ENCODE results near the gene SOX15. TPM values are rescaled to one million over a fixed set of nuclear protein-coding genes. Genes with fewer than 3 reads are reported as not detected.

Gene SOX15
- total and polyA plus RNA-seq, 2 of the 13 experiments (the other 11 are each of a cell fraction or from before 2014, with no cell fraction given), result 0.07 to 0.18 TPM

DNA sequence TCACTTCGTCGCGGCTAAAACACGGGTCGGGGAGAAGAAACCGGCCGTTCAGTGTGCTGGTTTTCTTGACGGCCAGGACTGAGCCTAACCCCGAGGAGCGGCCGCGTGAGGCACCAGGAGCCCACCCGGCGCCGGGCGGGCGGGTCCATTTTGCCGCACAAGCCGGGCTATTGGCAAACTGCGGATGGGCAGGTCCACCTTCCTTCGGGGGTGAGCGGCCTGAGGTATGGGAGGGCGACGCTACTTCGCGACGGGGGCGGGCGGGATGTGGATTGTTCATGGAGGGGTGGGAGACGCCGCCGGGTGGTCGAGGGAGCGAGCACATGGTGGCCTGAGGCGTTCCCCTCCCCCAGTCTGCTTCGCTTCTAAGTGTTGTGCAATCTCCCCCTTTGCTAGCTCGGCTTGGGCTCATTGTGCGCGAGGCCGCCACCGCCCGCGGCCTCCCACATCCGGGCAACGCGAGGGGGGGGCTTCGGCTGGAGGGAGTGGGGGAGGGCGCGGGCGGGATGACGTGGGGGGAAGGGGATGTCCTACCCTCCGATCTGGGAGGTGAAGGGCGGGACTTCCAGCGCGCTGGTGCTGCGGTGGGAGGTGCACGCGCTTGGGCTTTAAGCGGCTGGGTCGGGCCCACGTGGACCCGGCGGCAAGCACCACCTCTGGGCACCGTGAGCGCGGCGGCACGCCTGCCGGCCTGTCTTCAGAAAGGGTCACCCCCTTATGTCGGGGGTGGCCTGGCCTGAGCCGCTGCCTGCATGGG, 16.4 kb downstream of the SOX15 start (continued):
- no peak for TF ChIP-seq ZNF570 (CRISPR knock-in tag; IDR thresholded peaks at IDR 0.05; ENCODE audit: borderline replicate concordance)
- TF ChIP-seq, protein P1, sequence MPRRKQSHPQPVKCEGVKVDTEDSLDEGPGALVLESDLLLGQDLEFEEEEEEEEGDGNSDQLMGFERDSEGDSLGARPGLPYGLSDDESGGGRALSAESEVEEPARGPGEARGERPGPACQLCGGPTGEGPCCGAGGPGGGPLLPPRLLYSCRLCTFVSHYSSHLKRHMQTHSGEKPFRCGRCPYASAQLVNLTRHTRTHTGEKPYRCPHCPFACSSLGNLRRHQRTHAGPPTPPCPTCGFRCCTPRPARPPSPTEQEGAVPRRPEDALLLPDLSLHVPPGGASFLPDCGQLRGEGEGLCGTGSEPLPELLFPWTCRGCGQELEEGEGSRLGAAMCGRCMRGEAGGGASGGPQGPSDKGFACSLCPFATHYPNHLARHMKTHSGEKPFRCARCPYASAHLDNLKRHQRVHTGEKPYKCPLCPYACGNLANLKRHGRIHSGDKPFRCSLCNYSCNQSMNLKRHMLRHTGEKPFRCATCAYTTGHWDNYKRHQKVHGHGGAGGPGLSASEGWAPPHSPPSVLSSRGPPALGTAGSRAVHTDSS (CRISPR knock-in tag; conservative IDR thresholded peaks at IDR 0.05), result 0 out of 2 replicates have a peak, but pooled peaks have one; percentile 45
- TF ChIP-seq TCF12 (IDR thresholded peaks at IDR 0.05), result no peak
- no peak for TF ChIP-seq TCF12 (CRISPR knock-in tag; IDR thresholded peaks at IDR 0.05)
- peak; percentile 83 for TF ChIP-seq RBFOX2 (IDR thresholded peaks at IDR 0.05; ENCODE audit: low read depth, low read length)
- peak; percentile 25; the same call in 1 of the 2 replicates for TF ChIP-seq ATF7 (IDR thresholded peaks at IDR 0.05)
- TF ChIP-seq ATF7 (CRISPR knock-in tag; IDR thresholded peaks at IDR 0.05), result no peak
- TF ChIP-seq, protein P2, sequence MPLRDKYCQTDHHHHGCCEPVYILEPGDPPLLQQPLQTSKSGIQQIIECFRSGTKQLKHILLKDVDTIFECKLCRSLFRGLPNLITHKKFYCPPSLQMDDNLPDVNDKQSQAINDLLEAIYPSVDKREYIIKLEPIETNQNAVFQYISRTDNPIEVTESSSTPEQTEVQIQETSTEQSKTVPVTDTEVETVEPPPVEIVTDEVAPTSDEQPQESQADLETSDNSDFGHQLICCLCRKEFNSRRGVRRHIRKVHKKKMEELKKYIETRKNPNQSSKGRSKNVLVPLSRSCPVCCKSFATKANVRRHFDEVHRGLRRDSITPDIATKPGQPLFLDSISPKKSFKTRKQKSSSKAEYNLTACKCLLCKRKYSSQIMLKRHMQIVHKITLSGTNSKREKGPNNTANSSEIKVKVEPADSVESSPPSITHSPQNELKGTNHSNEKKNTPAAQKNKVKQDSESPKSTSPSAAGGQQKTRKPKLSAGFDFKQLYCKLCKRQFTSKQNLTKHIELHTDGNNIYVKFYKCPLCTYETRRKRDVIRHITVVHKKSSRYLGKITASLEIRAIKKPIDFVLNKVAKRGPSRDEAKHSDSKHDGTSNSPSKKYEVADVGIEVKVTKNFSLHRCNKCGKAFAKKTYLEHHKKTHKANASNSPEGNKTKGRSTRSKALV (CRISPR knock-in tag; IDR thresholded peaks at IDR 0.05), result no peak
- no peak for TF ChIP-seq FOXA1 (IDR thresholded peaks at IDR 0.05)
- no peak; the same call in 1 of the 2 replicates for TF ChIP-seq FOXA1 (CRISPR knock-in tag; IDR thresholded peaks at IDR 0.05)
- TF ChIP-seq, protein P3, sequence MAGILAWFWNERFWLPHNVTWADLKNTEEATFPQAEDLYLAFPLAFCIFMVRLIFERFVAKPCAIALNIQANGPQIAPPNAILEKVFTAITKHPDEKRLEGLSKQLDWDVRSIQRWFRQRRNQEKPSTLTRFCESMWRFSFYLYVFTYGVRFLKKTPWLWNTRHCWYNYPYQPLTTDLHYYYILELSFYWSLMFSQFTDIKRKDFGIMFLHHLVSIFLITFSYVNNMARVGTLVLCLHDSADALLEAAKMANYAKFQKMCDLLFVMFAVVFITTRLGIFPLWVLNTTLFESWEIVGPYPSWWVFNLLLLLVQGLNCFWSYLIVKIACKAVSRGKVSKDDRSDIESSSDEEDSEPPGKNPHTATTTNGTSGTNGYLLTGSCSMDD (CRISPR knock-in tag; IDR thresholded peaks at IDR 0.05), result no peak
- no peak for TF ChIP-seq ARID2 (CRISPR knock-in tag; IDR thresholded peaks at IDR 0.05; ENCODE audit: borderline replicate concordance)
- TF ChIP-seq NONO (IDR thresholded peaks at IDR 0.05), result no peak
- peak; percentile 82; the same call in 1 of the 2 replicates for TF ChIP-seq NONO (CRISPR knock-in tag; conservative IDR thresholded peaks at IDR 0.05)
- TF ChIP-seq MTF2 (CRISPR knock-in tag; IDR thresholded peaks at IDR 0.05; ENCODE audit: borderline replicate concordance), result no peak
- no peak for TF ChIP-seq NCOA5 (CRISPR knock-in tag; IDR thresholded peaks at IDR 0.05)
- TF ChIP-seq ZNF878 (CRISPR knock-in tag; IDR thresholded peaks at IDR 0.05), result peak; percentile 23; the same call in 1 of the 2 replicates
- no peak; the same call in 1 of the 2 replicates for TF ChIP-seq HNRNPL (IDR thresholded peaks at IDR 0.05; ENCODE audit: low read depth, low read length)
- TF ChIP-seq TEAD3 (CRISPR knock-in tag; optimal IDR thresholded peaks at IDR 0.05; ENCODE audit: borderline replicate concordance), result no peak
- peak; percentile 72; the same call in 1 of the 2 replicates for TF ChIP-seq SP5 (CRISPR knock-in tag; IDR thresholded peaks at IDR 0.05; ENCODE audit: borderline replicate concordance, low read depth)
- TF ChIP-seq CHCHD3 (CRISPR knock-in tag; IDR thresholded peaks at IDR 0.05), result no peak
- 0 out of 2 replicates have a peak, but pooled peaks have one; percentile 38 for TF ChIP-seq RAD21 (CRISPR knock-in tag; IDR thresholded peaks at IDR 0.05)
- no peak for TF ChIP-seq TCF7L2 (IDR thresholded peaks at IDR 0.05; ENCODE audit: low read depth, low read length)
- no peak for TF ChIP-seq FOXK2 (IDR thresholded peaks at IDR 0.05)
- TF ChIP-seq RARA (CRISPR knock-in tag; IDR thresholded peaks at IDR 0.05), result peak; percentile 33
- TF ChIP-seq ZNF605 (CRISPR knock-in tag; IDR thresholded peaks at IDR 0.05), result no peak
- TF ChIP-seq ISX (CRISPR knock-in tag; conservative IDR thresholded peaks at IDR 0.05), result no peak
- no peak for TF ChIP-seq ZNF546 (CRISPR knock-in tag; conservative IDR thresholded peaks at IDR 0.05)
- no peak for TF ChIP-seq ZNF354B (CRISPR knock-in tag; IDR thresholded peaks at IDR 0.05)

Data from HepG2 (cell line).